GM12874 (cell line): ENCODE results near the gene SLC26A9.

Source experiments
- CTCF ChIP-seq: IDR thresholded peaks from 2 replicates; pipeline ENCODE4 v1.5.1; 2011; ENCODE audit warnings: low read depth, mild to moderate bottlenecking, control low read depth, low read length, moderate library complexity; ENCODE audit not compliant: insufficient read depth

The SLC26A9 gene

GRCh38 chr1:205929496-205930194 is 13.6 kb downstream of the SLC26A9 start:
- TF ChIP-seq CTCF: no peak

- no peak for TF ChIP-seq CTCF
Observed at GRCh38 chr1:205928317-205928716, 14.9 kb downstream of the SLC26A9 start.

- no peak for TF ChIP-seq CTCF
Observed at GRCh38 chr1:205927676-205928075, 15.6 kb downstream of the SLC26A9 start.

GRCh38 chr1:205927247-205927646 is 16.0 kb downstream of the SLC26A9 start:
- TF ChIP-seq CTCF: no peak

GRCh38 chr1:205926636-205927035 is 16.6 kb downstream of the SLC26A9 start:
- TF ChIP-seq CTCF: no peak

GRCh38 chr1:205926213-205926612 is 17.0 kb downstream of the SLC26A9 start:
- no peak for TF ChIP-seq CTCF

- TF ChIP-seq CTCF: no peak
Observed at GRCh38 chr1:205925736-205926135, 17.5 kb downstream of the SLC26A9 start.

- no peak for TF ChIP-seq CTCF
Observed at GRCh38 chr1:205924460-205924790, 18.8 kb downstream of the SLC26A9 start.
